ENCODE measurements around the gene RNF144A. TPM values are rescaled to one million over a fixed set of nuclear protein-coding genes. Genes with fewer than 3 reads are reported as not detected.

RNF144A gene
- total and polyA plus RNA-seq, 10 of the 15 experiments (the other 5 are each of a cell fraction or from before 2014, with no cell fraction given) = 0.02 to 12.1 (median 0.48) TPM; not detected in 1

DNA sequence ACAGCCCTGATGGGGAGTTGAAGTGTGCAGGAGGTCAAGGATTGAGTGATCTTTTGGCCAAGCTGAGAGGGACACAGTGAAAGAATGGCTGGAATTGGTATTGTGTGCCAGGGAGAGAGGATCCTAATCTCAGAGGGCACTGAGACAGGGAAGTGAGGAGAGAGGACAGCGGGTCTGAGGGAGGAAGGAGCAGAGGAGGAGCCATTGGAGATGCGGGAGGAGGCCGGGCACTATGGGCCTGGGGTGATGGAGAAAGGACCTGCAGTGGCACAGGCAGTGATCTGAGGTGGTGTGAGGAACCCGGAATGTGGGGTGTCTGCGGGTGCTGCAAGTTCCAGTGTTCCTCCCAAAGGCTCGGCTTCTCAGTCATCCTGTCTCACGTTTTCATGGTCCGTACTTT lies 26.8 kb downstream of the RNF144A start:
- ChIA-PET CTCF (interaction anchor here (1.1 kb wide), 1 partner anchor 47 kb away, joined by 3 read pairs; no protein-coding TSS in a partner anchor), RAD21 (ENCODE audit: unreplicated experiment) (no interaction called here)
- ATAC-seq = no peak
- no peak for TF ChIP-seq RBBP5 (conservative IDR thresholded peaks at IDR 0.05)
- TF ChIP-seq CBX5 (IDR thresholded peaks at IDR 0.05; ENCODE audit: low read depth) = no peak
- no peak for TF ChIP-seq E2F8 (IDR thresholded peaks at IDR 0.05; ENCODE audit: low read depth, partially characterized antibody)
- TF ChIP-seq, protein P1, sequence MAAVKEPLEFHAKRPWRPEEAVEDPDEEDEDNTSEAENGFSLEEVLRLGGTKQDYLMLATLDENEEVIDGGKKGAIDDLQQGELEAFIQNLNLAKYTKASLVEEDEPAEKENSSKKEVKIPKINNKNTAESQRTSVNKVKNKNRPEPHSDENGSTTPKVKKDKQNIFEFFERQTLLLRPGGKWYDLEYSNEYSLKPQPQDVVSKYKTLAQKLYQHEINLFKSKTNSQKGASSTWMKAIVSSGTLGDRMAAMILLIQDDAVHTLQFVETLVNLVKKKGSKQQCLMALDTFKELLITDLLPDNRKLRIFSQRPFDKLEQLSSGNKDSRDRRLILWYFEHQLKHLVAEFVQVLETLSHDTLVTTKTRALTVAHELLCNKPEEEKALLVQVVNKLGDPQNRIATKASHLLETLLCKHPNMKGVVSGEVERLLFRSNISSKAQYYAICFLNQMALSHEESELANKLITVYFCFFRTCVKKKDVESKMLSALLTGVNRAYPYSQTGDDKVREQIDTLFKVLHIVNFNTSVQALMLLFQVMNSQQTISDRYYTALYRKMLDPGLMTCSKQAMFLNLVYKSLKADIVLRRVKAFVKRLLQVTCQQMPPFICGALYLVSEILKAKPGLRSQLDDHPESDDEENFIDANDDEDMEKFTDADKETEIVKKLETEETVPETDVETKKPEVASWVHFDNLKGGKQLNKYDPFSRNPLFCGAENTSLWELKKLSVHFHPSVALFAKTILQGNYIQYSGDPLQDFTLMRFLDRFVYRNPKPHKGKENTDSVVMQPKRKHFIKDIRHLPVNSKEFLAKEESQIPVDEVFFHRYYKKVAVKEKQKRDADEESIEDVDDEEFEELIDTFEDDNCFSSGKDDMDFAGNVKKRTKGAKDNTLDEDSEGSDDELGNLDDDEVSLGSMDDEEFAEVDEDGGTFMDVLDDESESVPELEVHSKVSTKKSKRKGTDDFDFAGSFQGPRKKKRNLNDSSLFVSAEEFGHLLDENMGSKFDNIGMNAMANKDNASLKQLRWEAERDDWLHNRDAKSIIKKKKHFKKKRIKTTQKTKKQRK (IDR thresholded peaks at IDR 0.05; ENCODE audit: low read depth, low read length) = no peak
- no peak for TF ChIP-seq NRF1 (conservative IDR thresholded peaks at IDR 0.05; ENCODE audit: low read depth, low read length)
- no peak for TF ChIP-seq NR2C1 (IDR thresholded peaks at IDR 0.05)
- no peak for TF ChIP-seq POU2F2 (IDR thresholded peaks at IDR 0.05; ENCODE audit: borderline replicate concordance, low read depth, low read length)
- no peak for TF ChIP-seq HSF1 (IDR thresholded peaks at IDR 0.05; ENCODE audit: low read depth, low read length)
- TF ChIP-seq SMARCA5 (IDR thresholded peaks at IDR 0.05) = no peak
- TF ChIP-seq NR2C2 (IDR thresholded peaks at IDR 0.05; ENCODE audit: borderline replicate concordance, control insufficient read depth, insufficient read length, low read depth) = no peak
- TF ChIP-seq FOXK2 (IDR thresholded peaks at IDR 0.05) = no peak
- TF ChIP-seq ATF2 (IDR thresholded peaks at IDR 0.05; ENCODE audit: low read length) = no peak
- no peak for TF ChIP-seq ZNF274 (IDR thresholded peaks at IDR 0.05; ENCODE audit: insufficient read depth, insufficient read length)
- no peak for TF ChIP-seq BRCA1 (IDR thresholded peaks at IDR 0.05; ENCODE audit: low read depth, low read length)
- no peak for TF ChIP-seq ASH2L (IDR thresholded peaks at IDR 0.05; ENCODE audit: borderline replicate concordance, low read depth)

More for the DNA sequence above, 26.8 kb downstream of the RNF144A start:
- Histone ChIP-seq H2AFZ (ENCODE audit: control insufficient read depth, low read depth, low read length) (no peak overlapping the region), H4K20me1 (ENCODE audit: control insufficient read depth, insufficient read depth) (no peaks in the 10 kb centered on the region), H3K4me3 (no peak overlapping the region), H3K4me2 (ENCODE audit: control insufficient read depth, insufficient read depth) (no peak overlapping the region), H3K36me3 (ENCODE audit: control insufficient read depth in 2 of 2, insufficient read depth in 2 of 2, low read length in 1 of 2) (peaks cover 0 to 2% of the 10 kb centered on the region in 2 experiments; a peak in 2 of 4 replicates), H3K27ac (ENCODE audit: control insufficient read depth, insufficient read depth) (no peak overlapping the region), H3K9me3 (replicated peaks; ENCODE audit: control insufficient read depth, insufficient read depth, low read length) (no peaks in the 10 kb centered on the region), H3K27me3 (replicated peaks in 1 of 2; ENCODE audit: control insufficient read depth in 2 of 2, insufficient read depth in 2 of 2, low read length in 1 of 2) (no peaks in the 10 kb centered on the region), H3K4me1 (ENCODE audit: control insufficient read depth, insufficient read depth, low read length) (peaks cover 25% of the 10 kb centered on the region), H3K9ac (ENCODE audit: control insufficient read depth, insufficient read depth, low read length) (no peak overlapping the region), H3K79me2 (ENCODE audit: control insufficient read depth, insufficient read depth, low read length) (no peaks in the 10 kb centered on the region)
- 89% methylated on average over 8 of the region's 8 CpGs for WGBS (ENCODE audit: insufficient coverage, insufficient replicate concordance, low lambda C conversion rate, missing lambda C conversion rate)
- FAIRE-seq (no peak), DNase-seq (ENCODE audit: low read depth, low spot score) (no peak)
- no TSS peak for BruUV-seq (replicated peaks)
- intact Hi-C loops (cut with micrococcal nuclease; ENCODE audit: unreplicated experiment) (no loop called here), in situ Hi-C loops (cut with MboI) (no loop called here)
- ChIA-PET POLR2A (no interaction called here), SMC1A (ENCODE audit: uncharacterized antibody, unreplicated experiment) (interaction anchor here (1.1 kb wide), 1 partner anchor 71 kb away, joined by 3 read pairs; no protein-coding TSS in a partner anchor)
